HG03066 (cell line): ENCODE data around the gene RELA.
"Not testable (repeated sequence)": the region's sequence is repeated elsewhere in the genome, so short reads cannot be mapped to it uniquely, and the experiment has no call there.

Experiments
- ATAC-seq: cut with Tn5 transposase; IDR thresholded peaks from one replicate; pipeline ENCODE4 v1.9.1; 2021; ENCODE audit warnings: low read depth; ENCODE audit not compliant: unreplicated experiment

RELA gene

DNA sequence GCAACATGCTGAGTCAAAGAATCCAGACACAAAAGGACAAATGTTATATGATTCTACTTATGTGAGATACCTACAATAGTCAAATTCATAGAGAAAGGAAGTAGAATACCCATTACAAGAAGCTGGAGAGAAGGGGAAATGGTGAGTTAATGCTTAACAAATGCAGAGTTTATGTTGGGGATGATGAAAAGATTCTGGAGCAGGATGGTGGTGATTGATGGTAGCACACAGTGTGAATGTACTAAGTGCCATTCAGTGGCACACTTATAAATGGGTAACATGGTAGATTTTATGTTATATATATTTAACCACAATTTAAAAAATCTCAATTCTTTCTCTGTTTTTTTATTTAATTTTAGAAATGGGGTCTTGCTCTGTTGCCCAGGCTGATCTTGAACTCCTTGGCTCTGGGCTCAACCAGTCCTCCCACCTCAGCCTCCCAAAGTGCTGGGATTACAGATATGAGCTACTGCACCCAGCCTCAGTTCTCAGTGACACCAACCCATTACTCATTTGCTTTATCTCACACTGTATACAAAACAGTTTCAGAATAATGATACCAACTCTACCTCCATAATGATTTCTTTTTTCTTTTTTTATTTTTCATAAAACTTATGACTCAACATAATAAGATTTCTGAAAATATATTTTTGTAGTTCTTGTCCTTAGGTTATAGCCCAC is 9.6 kb upstream of the RELA start:
- ATAC-seq, result no peak

DNA sequence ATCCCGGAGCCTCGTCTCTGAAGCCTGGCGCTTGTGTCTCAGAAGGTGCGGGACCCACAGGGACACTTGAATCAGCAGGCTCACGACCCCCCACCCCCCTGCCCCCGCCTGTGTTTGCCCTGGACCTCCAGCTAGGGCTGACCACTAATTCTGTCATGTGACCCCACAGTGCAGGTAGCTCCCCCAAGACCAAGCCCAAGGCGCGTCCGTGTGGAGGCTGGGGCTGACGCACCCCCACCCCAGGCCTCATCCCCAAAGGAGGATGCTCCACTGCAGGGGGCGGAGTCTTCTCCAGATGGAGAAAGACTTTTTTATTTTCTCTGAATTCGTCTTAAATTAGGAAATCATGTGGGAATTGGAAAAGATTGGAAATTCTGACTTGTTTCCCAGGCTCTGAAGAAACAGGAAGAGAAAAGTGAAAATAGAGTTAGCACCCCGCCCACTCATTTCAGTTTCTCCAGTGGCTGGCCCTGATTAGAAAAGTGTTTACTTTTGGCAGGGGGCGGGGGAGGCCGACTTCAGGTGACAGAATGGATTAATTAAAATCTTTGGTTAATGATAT is 1.0 kb upstream of the RELA start:
- no peak for ATAC-seq

DNA sequence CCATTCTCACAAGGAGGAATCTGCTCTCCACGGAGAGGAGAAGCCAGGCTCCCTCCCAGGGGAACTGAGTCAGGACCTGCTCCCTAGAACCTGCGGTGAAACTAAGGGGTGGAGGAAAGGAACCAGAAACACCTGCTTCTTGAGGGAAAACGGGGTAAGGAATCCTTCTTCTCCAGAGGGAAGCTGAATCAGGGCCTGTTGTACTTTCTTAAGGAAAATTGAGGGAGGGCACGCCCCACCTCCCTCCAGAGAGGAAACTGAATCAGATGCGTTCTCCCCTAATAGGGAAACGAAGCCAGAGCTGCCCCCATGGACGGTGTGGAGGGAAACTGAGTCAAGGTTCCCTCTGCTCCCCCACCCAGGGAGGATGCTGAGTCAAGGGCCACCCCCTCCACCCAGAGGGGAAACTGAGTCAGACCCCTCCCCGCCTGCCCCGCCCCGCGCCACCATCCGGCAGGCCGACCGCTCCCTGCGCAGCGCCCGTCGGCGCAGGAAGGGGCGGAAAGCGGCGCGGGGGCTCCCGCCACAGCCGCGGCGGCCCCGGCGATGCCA is 393 bp downstream of the RELA start:
- peak; percentile 23 for ATAC-seq

- ATAC-seq, result no peak
These were observed 993 bp downstream of the RELA start for GRCh38 chr11:65661599-65662246.

GRCh38 chr11:65660908-65661307 is 1.8 kb downstream of the RELA start:
- ATAC-seq, result not testable (repeated sequence)

GRCh38 chr11:65660038-65660437 is 2.7 kb downstream of the RELA start:
- no peak for ATAC-seq

DNA sequence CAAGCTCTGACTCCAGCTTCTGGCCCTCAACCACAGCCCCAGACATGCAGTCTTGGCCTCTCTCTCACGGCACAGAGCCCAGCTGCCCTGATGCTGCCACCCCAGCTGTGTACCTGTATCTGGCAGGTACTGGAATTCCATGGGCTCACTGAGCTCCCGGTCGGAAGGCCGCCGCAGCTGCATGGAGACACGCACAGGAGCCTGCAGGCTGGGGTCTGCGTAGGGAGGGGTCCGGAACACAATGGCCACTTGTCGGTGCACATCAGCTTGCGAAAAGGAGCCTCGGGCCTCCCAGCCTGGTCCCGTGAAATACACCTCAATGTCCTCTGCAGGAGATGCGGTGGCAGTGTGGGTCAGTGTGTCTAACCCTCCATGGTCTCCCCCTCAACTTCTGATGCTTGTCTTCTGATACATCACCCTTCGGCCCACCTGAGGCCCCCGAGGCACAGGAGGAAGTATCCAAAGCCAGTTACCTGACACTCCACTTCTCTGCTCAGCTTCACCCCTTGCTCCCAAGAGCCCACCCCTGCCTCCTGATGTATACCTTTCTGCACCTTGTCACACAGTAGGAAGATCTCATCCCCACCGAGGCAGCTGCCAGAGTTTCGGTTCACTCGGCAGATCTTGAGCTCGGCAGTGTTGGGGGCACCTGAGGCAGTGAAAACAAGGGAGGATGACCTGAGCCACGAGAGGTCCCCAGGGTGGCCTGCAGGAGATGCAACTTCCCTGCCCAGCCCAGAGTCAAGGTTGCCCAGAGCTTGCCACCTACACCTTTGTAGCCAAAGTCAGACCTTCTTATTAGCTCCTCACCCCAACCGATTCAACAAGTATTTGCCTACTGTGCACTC is 4.3 kb downstream of the RELA start:
- no peak for ATAC-seq

GRCh38 chr11:65657426-65657825 is 5.3 kb downstream of the RELA start:
- ATAC-seq, result no peak

DNA sequence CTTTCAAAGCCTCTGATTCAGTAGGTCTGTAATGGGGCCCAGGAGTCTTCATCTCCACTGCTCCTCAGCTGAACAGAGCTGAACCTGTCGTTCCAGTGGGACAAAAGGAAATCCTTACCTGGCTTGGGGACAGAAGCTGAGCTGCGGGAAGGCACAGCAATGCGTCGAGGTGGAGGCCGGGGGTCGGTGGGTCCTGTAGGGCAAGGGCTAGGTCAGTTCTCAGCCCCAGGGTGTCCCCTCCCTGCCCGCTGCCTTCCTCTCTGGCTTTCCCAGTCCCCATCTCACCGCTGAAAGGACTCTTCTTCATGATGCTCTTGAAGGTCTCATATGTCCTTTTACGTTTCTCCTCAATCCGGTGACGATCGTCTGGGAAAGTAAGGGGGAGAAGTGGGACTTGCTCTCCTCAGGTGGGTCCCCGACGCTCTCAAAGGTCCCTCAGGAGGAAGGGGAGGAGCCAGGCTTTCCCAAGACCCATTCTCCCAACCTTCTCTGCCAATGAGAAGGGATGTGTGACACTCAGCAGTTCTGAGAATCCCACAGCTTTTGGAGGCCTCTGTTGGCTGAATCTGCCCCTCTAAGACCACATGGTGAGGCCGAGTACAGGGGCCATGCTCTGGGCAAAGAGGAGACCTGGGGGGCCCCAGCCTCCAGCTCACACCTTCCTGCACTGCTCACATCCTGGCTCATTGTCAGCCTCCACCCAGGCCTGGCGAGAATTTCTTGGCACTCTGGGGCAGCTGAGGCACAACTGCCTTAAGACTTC is 7.0 kb downstream of the RELA start:
- ATAC-seq, result no peak

DNA sequence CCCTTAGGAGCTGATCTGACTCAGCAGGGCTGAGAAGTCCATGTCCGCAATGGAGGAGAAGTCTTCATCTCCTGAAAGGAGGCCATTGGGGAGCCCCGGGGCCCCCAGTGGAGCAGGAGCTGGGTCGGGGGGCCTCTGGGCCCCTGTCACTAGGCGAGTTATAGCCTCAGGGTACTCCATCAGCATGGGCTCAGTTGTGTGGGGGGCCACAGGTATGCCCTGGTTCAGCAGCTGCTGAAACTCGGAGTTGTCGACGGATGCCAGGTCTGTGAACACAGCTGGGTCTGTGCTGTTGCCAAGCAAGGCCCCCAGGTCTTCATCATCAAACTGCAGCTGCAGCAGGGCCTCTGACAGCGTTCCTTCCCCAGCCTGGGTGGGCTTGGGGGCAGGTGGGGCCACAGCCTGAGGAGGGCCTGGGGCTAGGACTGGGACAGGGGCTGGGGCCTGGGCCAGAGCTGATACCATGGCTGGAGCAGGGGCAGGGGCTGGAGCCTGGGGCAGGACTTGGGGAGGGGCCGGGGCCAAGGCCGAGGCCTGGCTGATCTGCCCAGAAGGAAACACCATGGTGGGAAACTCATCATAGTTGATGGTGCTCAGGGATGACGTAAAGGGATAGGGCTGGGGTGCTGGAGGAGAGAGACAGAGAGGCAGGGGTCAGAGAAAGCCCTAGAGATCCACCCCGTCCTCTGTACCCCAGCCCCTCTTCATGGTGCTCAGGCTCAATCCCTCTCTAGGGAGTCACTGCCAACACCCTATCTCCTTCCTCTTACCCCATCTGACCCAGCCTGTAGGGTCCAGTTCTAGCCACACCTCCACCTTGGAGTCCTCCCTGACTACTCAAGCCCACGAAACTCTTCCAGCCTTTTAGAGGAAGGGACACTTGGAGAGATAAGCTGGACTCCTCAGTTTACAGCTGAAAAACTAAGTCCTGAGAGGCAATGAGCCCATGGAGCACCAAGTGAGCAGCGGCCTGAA is 8.1 kb downstream of the RELA start:
- no peak for ATAC-seq

- no peak for ATAC-seq
These were observed 9.2 kb downstream of the RELA start for GRCh38 chr11:65653229-65654225.

GRCh38 chr11:65652511-65653228 is 10.0 kb downstream of the RELA start:
- ATAC-seq, result peak; percentile 74

- peak; percentile 19 for ATAC-seq
These were observed 10.9 kb downstream of the RELA start for GRCh38 chr11:65651589-65652510.

- ATAC-seq, result no peak
These were observed 11.5 kb downstream of the RELA start for GRCh38 chr11:65651339-65651588.

GRCh38 chr11:65650547-65651338 is 12.0 kb downstream of the RELA start:
- ATAC-seq, result no peak
